ENCODE results near the gene ANKMY1. TPM values are rescaled to one million over a fixed set of nuclear protein-coding genes. Genes with fewer than 3 reads are reported as not detected.
"Not testable (repeated sequence)": the region's sequence is repeated elsewhere in the genome, so short reads cannot be mapped to it uniquely, and the experiment has no call there.

ANKMY1 gene
- total and polyA plus RNA-seq, 4 donors = 7.8 to 27.5 (median 13.4) TPM

DNA sequence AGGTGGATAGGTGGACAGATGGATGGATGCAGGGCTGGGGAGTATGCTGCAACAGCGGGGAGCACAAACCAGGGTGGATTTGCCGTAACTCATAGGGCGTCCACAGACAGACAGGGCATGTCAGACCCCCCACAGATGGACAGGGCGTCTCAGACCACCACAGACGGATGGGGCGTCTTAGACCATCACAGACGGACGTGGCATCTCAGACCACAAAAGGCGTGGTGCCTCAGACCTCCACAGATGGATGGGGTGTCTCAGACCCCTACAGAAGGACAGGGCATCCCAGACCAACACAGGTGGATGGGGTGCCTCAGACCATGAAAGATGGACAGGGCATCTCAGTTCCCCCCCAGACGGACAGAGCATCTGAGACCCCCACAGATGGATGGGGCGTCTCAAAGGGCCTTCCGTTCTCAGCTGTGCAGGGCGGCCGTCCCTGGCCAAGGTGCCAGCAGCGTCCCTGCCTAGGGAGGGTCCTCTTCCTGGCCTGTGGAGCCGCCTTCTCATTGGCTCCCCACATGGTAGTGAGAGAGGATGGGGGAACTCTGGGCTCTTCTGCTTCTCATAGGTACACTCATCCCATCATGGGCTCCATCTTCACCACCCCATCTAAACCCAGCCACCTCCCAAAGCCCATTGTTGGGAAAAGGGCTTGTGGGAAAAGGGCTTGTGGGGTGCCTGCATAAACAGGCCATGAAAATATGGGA, 2.1 kb downstream of the ANKMY1 start:
- Histone ChIP-seq H3K27me3 (ENCODE audit: control insufficient read depth, insufficient read depth, low read length) (no peaks in the 10 kb centered on the region), H3K9me3 (ENCODE audit: control insufficient read depth, insufficient read depth, low read length) (peaks cover 2% of the 10 kb centered on the region), H3K36me3 (ENCODE audit: control insufficient read depth, insufficient read depth, low read length) (peaks cover 23% of the 10 kb centered on the region), H3K4me3 (ENCODE audit: low read depth, low read length) (no peak overlapping the region), H3K27ac (ENCODE audit: low read depth, low read length) (no peak overlapping the region), H3K4me1 (ENCODE audit: control insufficient read depth, insufficient read depth, low read length) (peaks cover 22% of the 10 kb centered on the region)
- DNase-seq (ENCODE audit: low read depth in 4 of 6, low spot score in 6 of 6) = no peak
- 92% methylated on average over 14 of the region's 16 CpGs for WGBS (ENCODE audit: insufficient coverage)

DNA sequence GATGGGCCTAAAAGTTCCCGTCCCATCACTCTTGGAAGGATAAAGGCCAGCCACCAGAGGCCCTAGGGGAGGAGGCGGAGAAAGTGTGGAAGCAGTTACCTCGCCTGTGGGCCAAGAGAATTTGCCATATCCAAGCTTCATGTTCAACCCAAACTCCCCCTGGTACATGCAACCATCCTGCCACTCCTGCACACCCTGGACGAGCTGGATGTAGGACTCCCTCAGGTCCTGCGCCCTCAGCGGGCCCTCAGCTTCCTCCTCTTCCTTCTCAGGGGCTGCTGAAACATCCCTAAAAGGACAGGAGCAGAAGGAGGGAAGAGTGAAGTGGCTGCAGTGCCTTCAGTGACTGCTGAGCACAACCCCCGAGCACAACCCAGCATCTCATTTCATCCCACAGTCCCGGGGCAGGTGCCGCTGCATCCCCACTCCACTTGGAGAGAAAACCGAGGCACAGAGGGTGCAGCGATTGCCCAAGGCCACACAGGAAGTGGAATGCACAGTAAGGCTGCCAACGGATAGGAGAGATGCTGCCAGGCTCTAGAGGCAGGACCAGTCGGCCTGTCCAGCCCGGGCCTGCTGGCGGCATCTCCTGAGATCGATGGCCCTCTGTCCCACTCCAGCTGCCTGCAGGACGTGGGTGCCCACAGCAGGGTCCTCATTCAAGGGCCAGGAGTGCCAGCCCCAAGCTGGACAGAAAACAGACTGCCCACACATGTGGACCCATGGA, 2.9 kb downstream of the ANKMY1 start:
- H3K4me1 ChIP-seq (ENCODE audit: control insufficient read depth, insufficient read depth, low read length) = peaks cover 22% of the 10 kb centered on the region
- H3K27ac ChIP-seq (ENCODE audit: low read depth, low read length) = no peak overlapping the region
- H3K4me3 ChIP-seq (ENCODE audit: low read depth, low read length) = no peak overlapping the region
- H3K9me3 ChIP-seq (ENCODE audit: control insufficient read depth, insufficient read depth, low read length) = peaks cover 3% of the 10 kb centered on the region
- H3K36me3 ChIP-seq (ENCODE audit: control insufficient read depth, insufficient read depth, low read length) = peaks cover 23% of the 10 kb centered on the region
- WGBS (ENCODE audit: insufficient coverage) = 92% methylated on average over 11 of the region's 17 CpGs
- H3K27me3 ChIP-seq (ENCODE audit: control insufficient read depth, insufficient read depth, low read length) = no peaks in the 10 kb centered on the region
- no peak for DNase-seq (ENCODE audit: low read depth in 4 of 6, low spot score in 6 of 6)

DNA sequence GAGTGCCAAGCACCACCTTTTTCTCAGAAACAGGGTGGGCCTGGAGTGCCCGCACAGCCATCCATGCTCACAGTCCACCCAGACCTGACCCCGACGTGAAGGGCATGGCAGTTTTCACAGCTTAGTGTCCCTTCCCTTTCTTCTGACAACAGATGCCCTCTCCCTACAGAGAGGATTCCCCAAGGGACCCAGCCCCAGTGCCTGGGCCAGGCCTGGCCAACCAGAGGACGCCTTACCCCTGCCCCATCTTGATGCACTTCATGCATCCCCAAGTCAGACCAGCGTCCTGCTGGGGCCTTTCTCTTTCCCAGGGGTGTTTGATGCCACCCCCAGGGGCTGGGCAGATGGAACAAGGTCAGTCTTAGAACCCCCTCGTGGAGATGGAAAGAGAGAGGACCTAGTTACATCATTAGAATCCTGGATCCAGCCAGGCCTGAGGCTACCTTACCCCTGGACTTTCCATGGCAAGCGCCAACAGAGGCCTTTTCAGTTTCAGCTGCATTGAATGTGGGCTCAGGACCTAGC, 3.8 kb downstream of the ANKMY1 start:
- Histone ChIP-seq H3K9me3 (ENCODE audit: control insufficient read depth, insufficient read depth, low read length) (peaks cover 3% of the 10 kb centered on the region), H3K27me3 (ENCODE audit: control insufficient read depth, insufficient read depth, low read length) (no peaks in the 10 kb centered on the region), H3K4me3 (ENCODE audit: low read depth, low read length) (no peak overlapping the region), H3K27ac (ENCODE audit: low read depth, low read length) (no peak overlapping the region), H3K4me1 (ENCODE audit: control insufficient read depth, insufficient read depth, low read length) (peaks cover 22% of the 10 kb centered on the region), H3K36me3 (ENCODE audit: control insufficient read depth, insufficient read depth, low read length) (peaks cover 23% of the 10 kb centered on the region)
- WGBS (ENCODE audit: insufficient coverage) = 88% methylated on average over 6 of the region's 7 CpGs
- no peak for DNase-seq (ENCODE audit: low read depth in 4 of 6, low spot score in 6 of 6)

DNA sequence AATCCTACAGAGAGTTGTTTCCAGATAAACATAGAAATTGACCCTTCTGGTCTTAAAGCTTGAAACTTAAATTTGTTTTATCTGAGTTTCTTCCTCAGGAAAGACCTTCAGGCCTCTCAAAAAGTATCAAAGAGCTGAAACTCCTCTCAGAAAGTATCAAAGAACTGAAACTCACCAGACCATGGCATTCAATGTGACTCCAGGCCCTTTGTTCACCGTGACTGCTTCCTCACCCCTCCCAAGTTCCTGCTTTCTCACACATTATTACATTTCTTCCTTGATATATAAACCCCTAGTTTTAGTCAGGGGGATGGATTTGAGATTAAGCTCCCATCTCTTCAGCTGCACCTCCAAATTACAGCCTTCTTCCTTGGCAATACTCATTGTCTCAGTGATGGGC, 6.0 kb downstream of the ANKMY1 start:
- no peak for DNase-seq (ENCODE audit: low read depth in 4 of 6, low spot score in 6 of 6)
- Histone ChIP-seq H3K36me3 (ENCODE audit: control insufficient read depth, insufficient read depth, low read length) (peaks cover 21% of the 10 kb centered on the region), H3K9me3 (ENCODE audit: control insufficient read depth, insufficient read depth, low read length) (peaks cover 3% of the 10 kb centered on the region), H3K4me1 (ENCODE audit: control insufficient read depth, insufficient read depth, low read length) (peaks cover 4% of the 10 kb centered on the region), H3K4me3 (ENCODE audit: low read depth, low read length) (no peak overlapping the region), H3K27ac (ENCODE audit: low read depth, low read length) (no peak overlapping the region), H3K27me3 (ENCODE audit: control insufficient read depth, insufficient read depth, low read length) (no peaks in the 10 kb centered on the region)
- WGBS (ENCODE audit: insufficient coverage) = no CpG with 5 or more reads among the region's 1 CpG

DNA sequence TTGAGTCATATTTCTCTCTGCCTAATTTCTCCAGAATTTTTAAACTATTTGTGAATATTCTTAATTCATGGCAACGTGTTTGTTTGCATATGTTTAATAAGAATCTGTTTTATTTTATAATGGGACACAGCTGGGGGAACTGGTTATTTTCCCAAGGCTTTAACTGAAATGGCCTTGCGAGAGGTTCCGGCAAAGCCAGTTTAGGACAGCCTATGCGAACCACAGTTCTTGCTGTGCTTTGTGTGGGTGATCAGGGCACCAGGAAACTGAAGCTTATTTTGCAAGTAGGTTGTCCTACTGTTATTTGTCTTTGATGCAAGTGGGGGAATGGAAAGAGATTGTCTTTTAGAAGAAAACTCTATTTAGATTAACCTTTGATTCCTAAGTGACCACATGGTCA, 6.5 kb downstream of the ANKMY1 start:
- H3K4me1 ChIP-seq (ENCODE audit: control insufficient read depth, insufficient read depth, low read length) = no peaks in the 10 kb centered on the region
- no peaks in the 10 kb centered on the region for H3K27me3 ChIP-seq (ENCODE audit: control insufficient read depth, insufficient read depth, low read length)
- H3K9me3 ChIP-seq (ENCODE audit: control insufficient read depth, insufficient read depth, low read length) = peaks cover 3% of the 10 kb centered on the region
- peaks cover 21% of the 10 kb centered on the region for H3K36me3 ChIP-seq (ENCODE audit: control insufficient read depth, insufficient read depth, low read length)
- H3K4me3 ChIP-seq (ENCODE audit: low read depth, low read length) = no peak overlapping the region
- no peak overlapping the region for H3K27ac ChIP-seq (ENCODE audit: low read depth, low read length)
- 100% methylated on average over 2 of the region's 4 CpGs for WGBS (ENCODE audit: insufficient coverage)
- no peak for DNase-seq (ENCODE audit: low read depth in 4 of 6, low spot score in 6 of 6)

DNA sequence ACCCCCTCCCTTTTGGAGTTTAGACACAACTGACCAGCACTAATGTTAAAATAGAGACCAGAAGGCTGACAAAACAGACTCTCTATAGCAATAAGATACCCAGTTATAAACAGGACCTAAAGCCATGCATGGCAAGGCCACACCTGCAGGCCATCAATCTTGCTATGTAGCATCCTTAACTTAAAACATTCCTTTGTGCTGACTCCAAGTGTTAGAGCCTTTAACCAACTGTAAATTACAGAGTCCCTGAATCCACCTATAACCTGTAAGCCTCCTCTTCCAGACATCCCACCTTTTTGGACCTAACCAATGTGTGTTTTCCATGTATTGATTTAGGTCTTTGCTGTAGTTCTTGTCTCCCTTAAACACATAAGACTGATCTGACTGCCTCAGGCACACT, 17.9 kb downstream of the ANKMY1 start:
- Histone ChIP-seq H3K4me3 (ENCODE audit: low read depth, low read length) (no peak overlapping the region), H3K9me3 (ENCODE audit: control insufficient read depth, insufficient read depth, low read length) (no peaks in the 10 kb centered on the region), H3K27ac (ENCODE audit: low read depth, low read length) (no peak overlapping the region), H3K4me1 (ENCODE audit: control insufficient read depth, insufficient read depth, low read length) (no peaks in the 10 kb centered on the region), H3K36me3 (ENCODE audit: control insufficient read depth, insufficient read depth, low read length) (peaks cover 11% of the 10 kb centered on the region), H3K27me3 (ENCODE audit: control insufficient read depth, insufficient read depth, low read length) (no peaks in the 10 kb centered on the region)
- no peak for DNase-seq (ENCODE audit: low read depth in 4 of 6, low spot score in 6 of 6)

DNA sequence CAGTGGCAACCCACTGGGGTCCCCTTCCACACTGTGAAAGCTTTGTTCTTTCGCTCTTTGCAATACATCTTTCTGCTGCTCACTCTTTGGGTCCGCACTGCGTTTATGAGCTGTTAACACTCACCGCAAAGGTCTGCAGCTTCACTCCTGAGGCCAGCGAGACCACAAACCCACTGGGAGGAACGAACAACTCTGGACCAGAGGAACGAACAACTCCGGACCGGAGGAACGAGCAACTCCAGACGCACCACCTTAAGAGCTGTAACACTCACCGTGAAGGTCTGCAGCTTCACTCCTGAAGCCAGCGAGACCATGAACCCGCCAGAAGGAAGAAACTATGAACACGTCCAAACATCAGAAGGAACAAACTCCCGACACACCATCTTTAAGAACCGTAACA, 18.7 kb downstream of the ANKMY1 start:
- not testable (repeated sequence) for H3K27ac ChIP-seq (ENCODE audit: low read depth, low read length); H3K4me3 ChIP-seq (ENCODE audit: low read depth, low read length); H3K27me3 ChIP-seq (ENCODE audit: control insufficient read depth, insufficient read depth, low read length); H3K9me3 ChIP-seq (ENCODE audit: control insufficient read depth, insufficient read depth, low read length); H3K4me1 ChIP-seq (ENCODE audit: control insufficient read depth, insufficient read depth, low read length); DNase-seq (ENCODE audit: low read depth in 4 of 6, low spot score in 6 of 6)
- 97% methylated on average over 17 of the region's 17 CpGs for WGBS (ENCODE audit: insufficient coverage)
- peaks cover 13% of the 10 kb centered on the region for H3K36me3 ChIP-seq (ENCODE audit: control insufficient read depth, insufficient read depth, low read length)

DNA sequence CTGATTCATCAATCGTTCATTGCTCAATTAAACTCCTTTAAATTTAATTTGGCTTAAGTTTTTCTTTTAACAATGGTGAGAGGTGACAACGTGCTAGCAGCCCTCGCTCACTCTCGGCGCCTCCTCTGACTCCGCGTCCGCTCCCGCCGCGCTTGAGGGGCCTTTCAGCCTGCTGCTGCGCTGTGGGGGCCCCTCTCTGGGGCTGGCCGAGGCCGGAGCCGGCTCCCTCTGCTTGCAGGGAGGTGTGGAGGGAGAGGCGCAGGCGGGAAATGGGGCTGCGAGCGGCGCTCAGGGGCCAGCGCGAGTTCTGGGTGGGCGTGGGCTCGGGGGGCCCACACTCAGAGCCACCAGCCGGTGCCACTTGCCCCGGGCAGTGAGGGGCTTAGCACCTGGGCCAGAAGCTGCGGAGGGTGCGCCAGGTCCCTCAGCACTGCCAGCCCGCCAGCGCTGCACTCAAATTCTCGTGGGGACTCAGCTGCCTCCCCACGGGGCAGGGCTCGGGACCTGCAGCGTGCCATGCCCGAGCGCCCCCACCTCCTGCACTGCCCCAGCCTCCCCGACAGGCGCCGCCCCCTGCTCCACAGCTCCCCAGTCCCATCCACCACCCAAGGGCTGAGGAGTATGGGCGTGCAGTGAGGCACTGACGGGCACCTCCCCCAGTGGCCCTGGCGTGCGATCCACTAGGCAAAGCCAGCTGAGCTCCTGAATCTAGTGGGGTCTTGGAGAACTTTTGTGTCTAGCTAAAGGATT, 19.6 kb downstream of the ANKMY1 start:
- no peak overlapping the region for H3K4me3 ChIP-seq (ENCODE audit: low read depth, low read length)
- WGBS (ENCODE audit: insufficient coverage) = 95% methylated on average over 41 of the region's 43 CpGs
- no peaks in the 10 kb centered on the region for H3K4me1 ChIP-seq (ENCODE audit: control insufficient read depth, insufficient read depth, low read length)
- no peaks in the 10 kb centered on the region for H3K9me3 ChIP-seq (ENCODE audit: control insufficient read depth, insufficient read depth, low read length)
- no peak overlapping the region for H3K27ac ChIP-seq (ENCODE audit: low read depth, low read length)
- no peaks in the 10 kb centered on the region for H3K27me3 ChIP-seq (ENCODE audit: control insufficient read depth, insufficient read depth, low read length)
- DNase-seq (ENCODE audit: low read depth in 4 of 6, low spot score in 6 of 6) = no peak
- peaks cover 13% of the 10 kb centered on the region for H3K36me3 ChIP-seq (ENCODE audit: control insufficient read depth, insufficient read depth, low read length)

DNA sequence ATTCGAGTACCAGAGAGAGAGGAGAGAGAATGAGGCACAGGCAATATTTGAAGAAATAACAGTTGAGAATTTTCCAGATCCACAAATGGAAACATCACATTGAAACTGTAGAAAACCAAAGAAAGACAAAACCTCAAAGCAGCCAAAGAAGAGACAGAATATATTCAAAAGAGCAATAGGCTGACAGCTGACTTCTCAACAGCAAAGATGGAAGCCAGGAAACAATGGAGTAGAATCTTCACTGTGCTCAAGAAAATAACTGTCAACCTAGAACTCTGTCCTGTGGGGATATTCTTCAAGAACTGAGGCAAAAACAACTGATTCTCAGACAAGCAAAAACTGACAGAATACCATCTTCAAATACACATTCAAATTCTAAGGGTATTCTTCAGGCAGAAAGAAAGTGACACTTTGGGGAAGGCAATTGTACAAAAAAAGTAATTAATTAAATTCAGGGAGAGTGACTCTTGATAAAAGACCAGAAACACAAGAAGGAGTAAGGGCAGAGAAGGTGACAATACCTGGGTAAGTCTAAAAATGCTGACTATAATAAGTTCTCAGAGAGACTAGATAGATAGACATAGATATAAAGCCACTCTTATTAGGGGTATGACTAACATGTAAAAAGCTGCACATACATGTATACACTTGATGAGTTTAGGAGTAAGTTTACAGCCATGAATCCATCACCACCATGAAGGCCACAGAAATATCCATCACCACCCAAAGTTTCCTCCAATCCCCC, 25.6 kb downstream of the ANKMY1 start:
- no peaks in the 10 kb centered on the region for H3K27me3 ChIP-seq (ENCODE audit: control insufficient read depth, insufficient read depth, low read length)
- H3K36me3 ChIP-seq (ENCODE audit: control insufficient read depth, insufficient read depth, low read length) = peaks cover 29% of the 10 kb centered on the region
- H3K27ac ChIP-seq (ENCODE audit: low read depth, low read length) = no peak overlapping the region
- no CpG with 5 or more reads among the region's 1 CpG for WGBS (ENCODE audit: insufficient coverage)
- H3K9me3 ChIP-seq (ENCODE audit: control insufficient read depth, insufficient read depth, low read length) = peaks cover 6% of the 10 kb centered on the region
- no peak overlapping the region for H3K4me3 ChIP-seq (ENCODE audit: low read depth, low read length)
- no peaks in the 10 kb centered on the region for H3K4me1 ChIP-seq (ENCODE audit: control insufficient read depth, insufficient read depth, low read length)
- DNase-seq (ENCODE audit: low read depth in 4 of 6, low spot score in 6 of 6) = no peak

Data from spinal cord (tissue), 10 donors.